ENCODE results near the gene EDEM3.
A peak's percentile ranks its signal among the peaks of the same experiment; 100 is the strongest.

The EDEM3 gene

GRCh38 chr1:184664042-184664660 is 90.5 kb downstream of the EDEM3 start:
- peak; percentile 16 for DNase-seq

- DNase-seq: no peak
Observed at GRCh38 chr1:184661801-184662200, 92.9 kb downstream of the EDEM3 start.

GRCh38 chr1:184660462-184661191 is 94.0 kb downstream of the EDEM3 start:
- no peak for DNase-seq

- no peak for DNase-seq
Observed at GRCh38 chr1:184658055-184658454, 96.6 kb downstream of the EDEM3 start.

GRCh38 chr1:184656221-184656620 is 98.4 kb downstream of the EDEM3 start:
- DNase-seq: no peak

- DNase-seq: no peak
Observed at GRCh38 chr1:184655185-184655584, 99.5 kb downstream of the EDEM3 start.

- no peak for DNase-seq
Observed at GRCh38 chr1:184650177-184650866, 104.3 kb downstream of the EDEM3 start.

GRCh38 chr1:184649451-184649888 is 105.2 kb downstream of the EDEM3 start:
- DNase-seq: no peak

GRCh38 chr1:184648856-184649201 is 105.8 kb downstream of the EDEM3 start:
- DNase-seq: no peak

GRCh38 chr1:184648160-184648855 is 106.3 kb downstream of the EDEM3 start:
- DNase-seq: no peak

- no peak for DNase-seq
Observed at GRCh38 chr1:184647471-184647870, 107.2 kb downstream of the EDEM3 start.

- DNase-seq: no peak
Observed at GRCh38 chr1:184646824-184647223, 107.8 kb downstream of the EDEM3 start.

GRCh38 chr1:184646178-184646701 is 108.4 kb downstream of the EDEM3 start:
- no peak for DNase-seq

- no peak for DNase-seq
Observed at GRCh38 chr1:184644771-184645170, 109.9 kb downstream of the EDEM3 start.

- no peak for DNase-seq
Observed at GRCh38 chr1:184643661-184644060, 111.0 kb downstream of the EDEM3 start.

- no peak for DNase-seq
Observed at GRCh38 chr1:184641894-184642293, 112.8 kb downstream of the EDEM3 start.

GRCh38 chr1:184640505-184640904 is 114.2 kb downstream of the EDEM3 start:
- DNase-seq: no peak
